ENCODE results near the gene UPF3A. TPM values are rescaled to one million over a fixed set of nuclear protein-coding genes. Genes with fewer than 3 reads are reported as not detected.

Gene UPF3A
- total RNA-seq, 3 donors from 2014 or later: 38.5 to 45.7 (median 40.7) TPM

DNA sequence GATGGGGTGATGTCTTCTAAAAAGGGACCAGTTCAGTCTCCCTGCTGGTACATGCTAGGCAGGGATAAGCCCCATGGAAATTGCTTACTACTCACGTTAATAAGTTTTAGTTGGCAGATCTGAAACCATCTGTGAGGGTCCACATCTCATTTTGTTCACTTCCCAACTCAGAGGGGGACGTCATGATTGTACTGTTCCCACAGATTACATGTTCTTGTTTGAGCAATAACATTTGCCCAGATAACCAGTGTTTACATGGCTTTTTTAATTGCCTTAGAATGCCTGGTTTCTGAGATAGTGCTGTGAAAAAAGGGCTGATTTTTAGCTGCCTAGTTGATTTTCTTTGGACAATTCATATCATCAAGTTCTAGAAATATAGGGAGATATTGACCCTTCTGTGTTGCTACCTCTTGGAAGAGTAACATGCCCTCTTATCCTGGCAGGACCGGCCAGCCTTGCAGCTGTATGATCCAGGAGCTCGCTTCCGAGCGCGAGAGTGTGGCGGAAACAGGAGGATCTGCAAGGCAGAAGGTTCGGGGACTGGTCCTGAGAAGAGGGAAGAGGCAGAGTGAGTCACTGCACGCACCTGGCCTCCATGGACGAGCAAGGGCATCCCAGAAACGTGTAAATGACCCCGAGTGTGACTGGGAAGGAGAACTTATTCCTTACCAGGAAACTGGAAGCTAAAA, 23.1 kb downstream of the UPF3A start:
- H3K9me3 Mint-ChIP-seq: no peaks in the 10 kb centered on the region
- ATAC-seq (no peak), DNase-seq (no peak)
- no peaks in the 10 kb centered on the region for H3K27me3 Mint-ChIP-seq (ENCODE audit: low read depth)
- peaks cover 30% of the 10 kb centered on the region for H3K36me3 Mint-ChIP-seq (ENCODE audit: insufficient read depth)
- no peak overlapping the region for H3K4me3 Mint-ChIP-seq
- H3K4me1 Mint-ChIP-seq (ENCODE audit: low read depth): no peaks in the 10 kb centered on the region

DNA sequence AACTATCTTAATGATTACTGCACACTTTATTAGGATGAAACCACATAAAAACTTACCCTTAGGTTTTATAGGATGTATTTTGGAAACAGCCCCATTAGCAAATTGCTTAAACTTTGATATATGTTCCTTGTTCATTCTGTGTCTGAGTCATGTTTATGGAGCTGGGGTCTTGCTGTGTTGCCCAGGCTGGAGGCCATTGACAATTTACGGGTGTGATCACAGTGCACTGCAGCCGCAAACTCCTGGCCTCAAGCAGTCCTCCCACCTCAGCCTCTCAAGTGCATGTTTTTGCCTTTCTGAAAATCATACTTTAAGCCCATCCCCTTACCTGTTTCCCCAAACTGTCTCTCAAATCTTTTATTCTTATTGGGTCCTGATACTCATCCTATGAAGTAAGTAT, 27.7 kb downstream of the UPF3A start:
- H3K4me3 Mint-ChIP-seq: no peak overlapping the region
- no peak for DNase-seq
- peaks cover 8% of the 10 kb centered on the region for H3K36me3 Mint-ChIP-seq (ENCODE audit: insufficient read depth)
- no peaks in the 10 kb centered on the region for H3K9me3 Mint-ChIP-seq
- H3K27me3 Mint-ChIP-seq (ENCODE audit: low read depth): no peaks in the 10 kb centered on the region
- H3K4me1 Mint-ChIP-seq (ENCODE audit: low read depth): peaks cover 14% of the 10 kb centered on the region
- ATAC-seq: no peak

DNA sequence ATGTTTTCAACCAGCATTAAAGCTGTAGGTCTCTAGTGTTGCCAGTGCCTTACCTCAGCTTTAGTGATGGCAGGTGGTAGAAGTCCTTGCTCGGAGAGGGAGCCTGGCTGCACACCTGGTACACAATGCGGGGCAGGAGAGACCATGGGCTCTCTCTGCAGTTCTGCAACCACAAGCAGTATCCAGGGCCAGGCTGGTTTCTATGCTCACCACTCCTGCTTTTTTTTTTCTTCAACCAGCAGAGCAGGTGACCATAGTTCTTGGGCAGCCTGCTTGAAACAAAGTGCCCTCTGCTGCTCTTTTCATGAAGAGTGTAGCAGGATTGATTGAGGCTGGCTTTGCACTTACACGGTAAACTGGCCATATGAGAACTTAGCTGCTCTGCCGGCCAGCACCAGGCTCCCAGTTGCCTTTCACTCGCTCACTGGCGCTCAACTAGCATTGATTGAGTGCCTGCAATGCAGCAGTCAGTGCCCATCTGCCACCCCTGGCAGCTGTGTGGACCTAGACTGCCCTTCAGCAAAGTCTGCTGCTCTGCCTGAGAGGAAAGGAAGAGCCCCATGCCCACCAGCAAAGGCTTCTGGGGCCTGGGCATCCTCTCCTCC, 28.5 kb downstream of the UPF3A start:
- H3K36me3 Mint-ChIP-seq (ENCODE audit: insufficient read depth): peaks cover 5% of the 10 kb centered on the region
- no peak for DNase-seq
- H3K27me3 Mint-ChIP-seq (ENCODE audit: low read depth): no peaks in the 10 kb centered on the region
- no peaks in the 10 kb centered on the region for H3K9me3 Mint-ChIP-seq
- ATAC-seq: no peak
- peaks cover 16% of the 10 kb centered on the region for H3K4me1 Mint-ChIP-seq (ENCODE audit: low read depth)
- no peak overlapping the region for H3K4me3 Mint-ChIP-seq

DNA sequence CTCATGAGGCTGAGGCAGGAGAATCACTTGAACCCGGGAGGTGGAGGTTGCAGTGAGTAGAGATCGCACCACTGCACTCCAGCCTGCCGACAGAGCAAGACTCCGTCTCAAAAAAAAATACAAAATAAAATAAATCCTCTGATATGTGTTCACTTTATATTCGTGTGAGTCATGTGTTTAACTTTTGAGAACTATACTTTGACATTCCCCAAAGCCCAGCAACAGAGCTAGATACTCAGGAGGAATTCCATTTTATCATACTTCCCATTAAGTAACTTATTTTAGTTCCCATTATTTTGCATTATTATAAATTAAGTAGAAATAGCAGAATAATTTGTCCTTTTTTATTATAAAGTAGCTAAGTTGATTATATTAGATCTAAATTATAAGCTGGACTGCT, 29.6 kb downstream of the UPF3A start:
- no peak for ATAC-seq
- Mint-ChIP-seq H3K9me3 (no peaks in the 10 kb centered on the region), H3K36me3 (ENCODE audit: insufficient read depth) (peaks cover 7% of the 10 kb centered on the region), H3K27me3 (ENCODE audit: low read depth) (no peaks in the 10 kb centered on the region), H3K4me3 (no peak overlapping the region), H3K4me1 (ENCODE audit: low read depth) (peaks cover 27% of the 10 kb centered on the region)
- no peak for DNase-seq

DNA sequence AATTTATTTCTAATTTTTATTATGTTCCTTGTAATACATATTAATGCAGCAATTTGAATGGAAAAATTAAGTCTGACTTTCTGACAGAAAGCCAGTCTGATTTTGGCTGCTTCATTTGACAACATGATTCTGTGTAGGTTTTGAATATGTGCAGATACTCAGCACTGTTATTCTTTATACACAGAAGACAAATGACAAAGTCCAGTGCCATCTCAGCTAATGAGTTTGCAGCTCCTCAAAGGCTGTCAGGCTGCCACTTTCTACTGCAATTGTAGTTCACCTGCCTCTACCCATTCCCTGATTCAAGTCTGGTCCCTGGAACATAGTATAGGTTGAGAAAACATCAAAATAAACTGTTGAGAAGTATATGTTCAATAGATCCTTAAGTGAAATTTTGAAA, 30.0 kb downstream of the UPF3A start:
- Mint-ChIP-seq H3K4me1 (ENCODE audit: low read depth) (peaks cover 27% of the 10 kb centered on the region), H3K36me3 (ENCODE audit: insufficient read depth) (peaks cover 6% of the 10 kb centered on the region), H3K27me3 (ENCODE audit: low read depth) (no peaks in the 10 kb centered on the region), H3K9me3 (no peaks in the 10 kb centered on the region), H3K4me3 (no peak overlapping the region)
- ATAC-seq (no peak), DNase-seq (no peak)

DNA sequence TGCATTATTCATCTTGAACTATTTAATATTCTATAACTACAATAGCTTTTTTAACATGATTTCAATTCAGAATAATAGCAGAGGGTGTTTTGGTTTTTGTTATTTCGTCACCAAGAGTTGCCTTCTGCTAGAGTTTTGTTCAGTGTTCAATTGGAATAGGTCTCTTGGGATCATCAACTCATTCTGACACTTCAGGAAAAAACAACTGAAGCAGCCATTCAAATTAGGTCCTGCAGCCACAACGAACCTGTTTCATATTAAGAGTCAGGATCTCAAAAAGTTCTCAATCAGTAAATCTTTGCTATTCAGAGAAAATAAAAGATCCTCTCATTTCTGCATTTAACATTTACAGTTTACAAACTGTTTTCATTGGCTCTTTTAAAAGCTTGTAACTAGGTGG, 30.5 kb downstream of the UPF3A start:
- DNase-seq (no peak), ATAC-seq (no peak)
- H3K27me3 Mint-ChIP-seq (ENCODE audit: low read depth): no peaks in the 10 kb centered on the region
- peaks cover 5% of the 10 kb centered on the region for H3K36me3 Mint-ChIP-seq (ENCODE audit: insufficient read depth)
- H3K9me3 Mint-ChIP-seq: no peaks in the 10 kb centered on the region
- H3K4me1 Mint-ChIP-seq (ENCODE audit: low read depth): peaks cover 31% of the 10 kb centered on the region
- no peak overlapping the region for H3K4me3 Mint-ChIP-seq

DNA sequence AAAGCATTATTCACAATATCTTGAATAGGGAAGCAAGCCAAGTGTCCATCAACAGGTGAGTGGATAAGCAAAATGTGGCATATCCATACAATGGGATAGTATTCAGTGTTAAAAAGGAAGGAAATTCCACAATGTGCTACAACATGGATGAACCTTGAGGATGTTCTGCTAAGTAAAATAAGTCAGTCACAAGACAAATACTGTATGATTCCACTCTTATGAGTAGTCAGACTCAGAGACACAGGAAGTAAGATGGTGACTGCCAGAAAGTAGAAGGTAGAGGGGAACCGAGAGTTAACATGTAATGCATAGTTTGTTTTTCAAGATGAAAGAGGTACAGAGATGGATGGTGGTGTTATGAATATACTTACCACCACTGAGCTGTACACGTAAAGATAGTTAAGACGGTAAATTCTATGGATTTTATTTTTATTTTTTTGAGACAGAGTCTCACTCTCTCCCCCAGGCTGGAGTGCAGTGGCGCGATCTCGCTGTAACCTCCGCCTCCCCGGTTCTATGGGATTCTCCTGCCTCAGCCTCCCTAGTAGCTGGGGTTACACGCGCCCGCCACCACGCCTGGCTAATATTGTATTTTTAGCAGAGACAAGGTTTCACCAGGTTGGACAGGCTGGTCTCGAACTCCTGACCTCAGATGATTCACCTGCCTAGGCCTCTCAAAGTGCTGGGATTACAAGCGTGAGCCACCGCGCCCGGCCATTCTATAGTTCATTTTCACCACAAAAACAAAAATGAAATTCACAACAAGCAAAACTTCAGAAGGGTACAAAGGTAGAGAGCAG, 31.9 kb downstream of the UPF3A start:
- Mint-ChIP-seq H3K9me3 (no peaks in the 10 kb centered on the region), H3K36me3 (ENCODE audit: insufficient read depth) (peaks cover 2% of the 10 kb centered on the region), H3K27me3 (ENCODE audit: low read depth) (no peaks in the 10 kb centered on the region), H3K4me1 (ENCODE audit: low read depth) (peaks cover 41% of the 10 kb centered on the region), H3K4me3 (peak overlapping the region; percentile 84)
- ATAC-seq (peak; percentile 55 to 57), DNase-seq (no peak)

DNA sequence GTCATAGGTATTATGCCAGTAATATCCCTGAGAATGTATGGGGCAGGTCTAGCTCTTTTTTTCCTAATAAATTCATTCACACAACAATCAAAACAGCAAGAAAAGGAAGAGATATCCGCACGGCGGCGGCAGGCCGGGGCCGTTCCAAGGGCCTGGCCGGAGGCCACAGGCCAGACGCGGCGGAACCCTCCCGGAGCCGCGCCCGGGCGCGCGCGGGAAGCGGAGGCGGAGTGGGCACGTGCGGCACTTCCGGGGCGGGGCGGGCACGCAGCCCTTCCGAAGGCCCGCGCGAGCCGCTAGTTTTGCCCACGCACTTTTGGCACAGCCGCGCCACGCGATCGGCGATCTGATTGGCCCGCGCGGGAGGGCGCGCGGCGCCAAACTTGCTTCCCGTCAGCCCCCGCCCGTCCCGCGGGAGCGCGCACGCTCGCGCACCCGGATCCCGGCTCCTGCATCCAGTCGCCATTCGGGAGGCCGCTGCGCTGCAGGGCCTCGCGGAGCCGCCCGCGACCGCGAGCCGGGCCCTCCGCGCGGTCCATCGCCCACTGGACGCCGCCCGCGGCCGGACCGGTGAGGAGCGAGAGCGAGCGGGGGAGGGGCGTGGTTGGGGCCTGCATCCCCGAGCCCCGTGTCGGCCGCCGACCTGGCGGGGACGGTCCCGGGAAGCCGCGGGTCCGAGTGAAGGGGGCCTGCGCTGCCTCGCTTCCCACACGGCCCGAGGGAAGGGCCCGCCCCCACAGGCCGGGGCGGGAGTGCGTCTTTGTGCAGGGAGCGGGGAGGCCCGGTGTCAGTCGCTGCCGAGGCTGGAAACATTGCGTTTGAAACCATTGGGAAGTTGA, 32.9 kb downstream of the UPF3A start, which contains the start of gene CHAMP1:
Gene CHAMP1 (plus strand): TSS at position 430 of the 839 bp plus-strand sequence. CDS start 9,340 bp downstream, outside the sequence.
- H3K27me3 Mint-ChIP-seq (ENCODE audit: low read depth): no peaks in the 10 kb centered on the region
- DNase-seq: peak; percentile 85
- ATAC-seq: peak; percentile 81 to 85
- peak within 1 kb of the TSS; percentile 88 for H3K4me3 Mint-ChIP-seq
- peaks cover 50% of the 10 kb centered on the region for H3K4me1 Mint-ChIP-seq (ENCODE audit: low read depth)
- H3K36me3 Mint-ChIP-seq (ENCODE audit: insufficient read depth): peaks cover 2% of the 10 kb centered on the region
- no peaks in the 10 kb centered on the region for H3K9me3 Mint-ChIP-seq

DNA sequence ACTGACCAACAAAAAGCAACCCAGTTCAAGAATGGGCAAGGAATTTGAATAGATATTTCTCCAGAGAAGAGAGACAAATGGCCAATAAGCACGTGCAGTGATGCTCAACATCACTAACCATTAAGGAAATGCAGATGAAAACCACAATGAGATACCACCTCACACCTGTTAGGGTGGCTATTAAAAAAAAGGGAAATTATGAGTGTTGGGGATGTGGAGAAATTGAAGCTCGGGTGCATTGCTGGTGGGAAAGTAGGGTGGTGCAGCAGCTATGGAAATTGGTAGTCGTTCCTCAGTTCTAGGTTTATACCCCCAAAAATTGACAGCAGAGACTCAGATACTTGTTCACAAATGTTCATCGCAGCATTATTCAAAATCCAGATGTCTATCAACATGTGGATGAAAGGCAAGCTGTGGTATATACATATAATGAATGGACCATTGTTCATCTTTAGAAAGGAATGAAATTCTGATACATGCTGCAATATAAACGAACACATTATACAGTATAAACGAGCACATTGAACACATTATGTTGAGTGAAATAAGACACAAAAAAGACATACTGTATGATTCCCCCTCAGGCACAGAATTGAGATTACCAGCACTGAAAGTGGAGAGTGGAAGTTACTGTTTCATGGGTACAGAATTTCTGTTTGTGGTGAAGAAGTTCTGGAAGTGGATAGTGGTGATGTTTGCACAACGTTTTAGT, 33.8 kb downstream of the UPF3A start:
- no peaks in the 10 kb centered on the region for H3K27me3 Mint-ChIP-seq (ENCODE audit: low read depth)
- DNase-seq: no peak
- peak overlapping the region; percentile 88 for H3K4me3 Mint-ChIP-seq
- H3K36me3 Mint-ChIP-seq (ENCODE audit: insufficient read depth): peaks cover 7% of the 10 kb centered on the region
- peaks cover 59% of the 10 kb centered on the region for H3K4me1 Mint-ChIP-seq (ENCODE audit: low read depth)
- no peaks in the 10 kb centered on the region for H3K9me3 Mint-ChIP-seq
- no peak for ATAC-seq

DNA sequence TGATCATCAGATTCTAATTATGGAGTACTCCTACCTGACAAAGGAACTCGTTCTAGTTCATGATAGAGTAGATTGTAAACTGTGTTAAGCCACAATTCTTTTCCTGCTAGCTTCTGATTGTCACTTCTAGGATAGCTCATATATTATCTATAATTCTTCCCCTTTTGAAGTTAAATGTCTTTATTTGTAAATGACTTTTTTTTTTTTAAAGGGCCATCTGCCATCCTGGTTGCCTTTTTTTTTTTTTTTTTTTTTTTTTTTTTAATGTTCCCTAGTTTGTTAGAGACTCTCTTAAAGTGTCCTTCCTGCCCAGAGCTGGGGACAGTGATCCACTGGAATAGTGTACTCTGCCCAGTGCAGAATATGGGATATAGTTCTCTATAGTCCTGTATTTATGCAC, 37.2 kb downstream of the UPF3A start:
- Mint-ChIP-seq H3K4me1 (ENCODE audit: low read depth) (peaks cover 53% of the 10 kb centered on the region), H3K4me3 (no peak overlapping the region), H3K9me3 (no peaks in the 10 kb centered on the region), H3K27me3 (ENCODE audit: low read depth) (no peaks in the 10 kb centered on the region), H3K36me3 (ENCODE audit: insufficient read depth) (peaks cover 27% of the 10 kb centered on the region)
- no peak for ATAC-seq
- no peak for DNase-seq

DNA sequence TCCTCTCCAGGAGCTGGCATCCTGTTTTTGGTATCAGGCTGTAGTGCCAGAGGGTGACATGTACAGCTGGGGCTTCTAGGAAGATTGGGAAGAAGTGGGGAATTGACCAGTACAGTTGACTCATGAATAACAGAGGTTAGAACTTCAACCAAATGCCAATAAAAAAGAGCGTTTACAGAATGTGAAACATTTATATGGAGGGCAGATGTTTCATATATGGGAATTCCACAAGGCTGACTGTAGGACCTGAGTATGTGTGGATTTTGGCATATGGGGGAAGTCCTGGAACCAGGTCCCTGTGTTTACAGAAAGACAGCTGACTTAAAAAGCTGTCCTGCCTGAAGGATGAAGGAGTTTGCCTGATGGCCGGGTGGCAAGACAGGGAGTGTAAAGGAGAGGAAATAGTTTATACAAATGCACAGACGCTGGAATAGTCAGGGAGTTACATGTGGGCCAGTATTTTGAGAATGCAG, 38.1 kb downstream of the UPF3A start:
- Mint-ChIP-seq H3K9me3 (no peaks in the 10 kb centered on the region), H3K4me1 (ENCODE audit: low read depth) (peaks cover 57% of the 10 kb centered on the region), H3K4me3 (no peak overlapping the region), H3K36me3 (ENCODE audit: insufficient read depth) (peaks cover 34% of the 10 kb centered on the region), H3K27me3 (ENCODE audit: low read depth) (no peaks in the 10 kb centered on the region)
- no peak for ATAC-seq
- DNase-seq: no peak

DNA sequence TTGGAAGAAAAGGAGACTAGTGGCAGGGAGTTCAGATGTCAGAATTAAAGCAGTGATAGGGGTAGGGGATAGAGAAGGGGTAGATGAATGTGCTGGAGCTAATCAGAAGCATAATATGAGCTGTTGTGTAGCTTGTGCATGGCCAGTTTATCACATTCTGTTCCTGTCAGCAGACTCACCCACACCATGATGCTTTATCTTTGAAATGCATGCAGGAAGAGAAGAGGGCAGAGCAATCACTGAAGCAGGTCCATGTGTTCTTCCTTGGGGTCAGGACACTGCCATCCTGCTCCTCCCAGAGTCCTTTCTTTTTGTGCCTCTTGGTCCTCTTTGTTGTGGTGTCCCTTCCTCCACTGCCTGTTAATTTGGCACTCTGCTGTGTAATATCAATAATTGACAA, 38.7 kb downstream of the UPF3A start:
- H3K9me3 Mint-ChIP-seq: no peaks in the 10 kb centered on the region
- DNase-seq (no peak), ATAC-seq (no peak)
- H3K36me3 Mint-ChIP-seq (ENCODE audit: insufficient read depth): peaks cover 39% of the 10 kb centered on the region
- peaks cover 55% of the 10 kb centered on the region for H3K4me1 Mint-ChIP-seq (ENCODE audit: low read depth)
- H3K27me3 Mint-ChIP-seq (ENCODE audit: low read depth): no peaks in the 10 kb centered on the region
- no peak overlapping the region for H3K4me3 Mint-ChIP-seq

DNA sequence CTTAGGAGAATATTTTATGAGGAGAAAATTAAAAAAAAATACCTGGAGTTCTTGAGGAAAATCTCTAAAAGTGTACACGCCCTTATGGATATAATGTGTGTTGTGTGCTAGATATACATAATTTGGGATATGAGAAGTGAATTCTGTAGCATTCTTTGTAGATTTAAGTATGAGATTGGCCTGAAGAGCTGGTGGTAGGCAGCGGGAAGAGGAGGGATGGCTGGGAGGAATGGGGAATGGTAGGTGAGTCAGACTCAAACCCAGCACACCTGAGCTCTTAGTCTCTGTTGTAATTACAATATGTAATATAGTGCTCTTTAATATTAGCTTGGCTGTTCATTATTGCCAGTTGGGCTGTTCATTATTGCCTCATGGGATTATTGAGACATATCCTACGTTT, 39.9 kb downstream of the UPF3A start:
- H3K27me3 Mint-ChIP-seq (ENCODE audit: low read depth): no peaks in the 10 kb centered on the region
- no peak overlapping the region for H3K4me3 Mint-ChIP-seq
- DNase-seq (no peak), ATAC-seq (no peak)
- H3K4me1 Mint-ChIP-seq (ENCODE audit: low read depth): peaks cover 56% of the 10 kb centered on the region
- peaks cover 47% of the 10 kb centered on the region for H3K36me3 Mint-ChIP-seq (ENCODE audit: insufficient read depth)
- no peaks in the 10 kb centered on the region for H3K9me3 Mint-ChIP-seq
